ENCODE data around the gene STX1B. TPM values are rescaled to one million over a fixed set of nuclear protein-coding genes. Genes with fewer than 3 reads are reported as not detected.

The STX1B gene
- total RNA-seq, 1 experiment from 2014 or later = 0.05 TPM

DNA sequence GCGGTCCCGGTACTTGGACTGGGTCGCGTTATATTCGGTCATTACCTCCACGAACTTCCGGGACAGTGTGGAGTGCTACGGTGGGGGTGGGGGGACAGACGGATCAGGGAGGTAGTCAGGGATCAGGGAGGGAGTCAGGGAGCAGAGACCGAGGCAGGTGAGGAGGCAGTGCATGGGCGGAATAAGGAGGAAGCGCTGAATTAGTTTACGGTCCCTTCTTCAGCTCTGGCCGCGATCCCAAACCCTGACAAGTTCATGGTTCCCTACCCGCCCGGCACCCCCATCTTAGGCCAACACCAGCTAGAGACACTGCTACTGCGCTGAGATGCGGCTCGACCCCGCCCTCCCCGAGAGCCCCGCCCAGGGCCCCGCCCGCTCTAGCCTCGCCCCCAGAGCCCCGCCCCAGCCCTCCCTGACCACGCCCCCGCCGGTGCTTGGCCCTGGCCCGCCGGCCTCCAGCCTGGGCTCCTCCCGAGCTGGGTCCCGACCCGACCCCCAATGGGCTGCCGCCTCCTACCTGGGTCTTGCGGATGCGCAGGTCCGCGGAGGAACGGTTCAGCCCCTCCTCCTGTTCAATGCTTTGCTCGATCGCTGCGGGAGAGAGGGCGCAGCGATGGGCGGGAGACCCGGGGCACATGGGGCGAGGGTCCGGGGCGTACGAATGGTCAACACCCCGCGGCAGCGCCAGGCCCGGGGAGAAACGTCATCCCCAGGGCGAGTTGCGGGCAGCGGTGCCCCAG, 13.3 kb downstream of the STX1B start:
- Histone ChIP-seq H3K27ac (peak overlapping the region; percentile 77), H3K4me1 (replicated peaks) (peaks cover 23% of the 10 kb centered on the region), H3K27me3 (replicated peaks) (no peaks in the 10 kb centered on the region), H3K9me3 (replicated peaks) (no peaks in the 10 kb centered on the region), H3K36me3 (no peaks in the 10 kb centered on the region), H3K4me3 (peak overlapping the region; percentile 44)
- peak; percentile 76 to 86 for DNase-seq (ENCODE audit: low read depth in 1 of 2, low spot score in 2 of 2)

DNA sequence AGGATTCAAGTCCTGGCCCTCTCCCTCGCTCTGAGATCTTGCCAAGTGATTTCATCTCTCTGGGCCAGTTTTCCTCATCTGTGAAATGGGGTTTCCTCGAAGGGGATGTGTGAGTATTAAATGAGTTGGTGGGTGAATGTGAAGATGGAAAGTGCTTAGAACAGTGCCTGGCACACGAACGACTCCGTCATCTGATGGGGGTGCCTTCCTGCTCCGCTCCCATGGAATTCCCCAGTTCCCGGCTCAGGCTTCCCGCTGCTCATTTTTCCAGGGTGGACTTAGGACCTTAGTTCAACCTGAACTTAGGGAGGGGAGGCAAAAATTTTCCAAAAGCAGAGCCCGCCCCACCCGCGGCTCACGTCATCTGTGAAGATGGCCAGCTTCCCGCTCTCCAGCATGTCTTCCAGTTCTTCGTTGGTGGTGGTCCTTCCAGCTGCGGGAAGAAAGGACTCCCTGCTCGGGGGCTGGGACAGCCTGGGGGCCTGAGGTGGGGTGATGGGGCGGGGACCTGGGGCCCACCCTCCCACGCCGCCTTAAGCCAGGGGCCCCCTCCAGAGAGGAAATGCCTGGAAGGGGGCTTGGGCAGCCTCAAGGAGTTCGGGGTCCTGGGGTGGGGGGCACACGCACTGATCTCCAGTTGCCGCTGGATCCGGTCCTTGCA, 14.0 kb downstream of the STX1B start:
- H3K4me3 ChIP-seq = peak overlapping the region; percentile 44
- peak; percentile 30 to 47 for DNase-seq (ENCODE audit: low read depth in 1 of 2, low spot score in 2 of 2)
- H3K9me3 ChIP-seq (replicated peaks) = no peaks in the 10 kb centered on the region
- H3K36me3 ChIP-seq = no peaks in the 10 kb centered on the region
- peaks cover 23% of the 10 kb centered on the region for H3K4me1 ChIP-seq (replicated peaks)
- no peaks in the 10 kb centered on the region for H3K27me3 ChIP-seq (replicated peaks)
- peak overlapping the region; percentile 69 for H3K27ac ChIP-seq

DNA sequence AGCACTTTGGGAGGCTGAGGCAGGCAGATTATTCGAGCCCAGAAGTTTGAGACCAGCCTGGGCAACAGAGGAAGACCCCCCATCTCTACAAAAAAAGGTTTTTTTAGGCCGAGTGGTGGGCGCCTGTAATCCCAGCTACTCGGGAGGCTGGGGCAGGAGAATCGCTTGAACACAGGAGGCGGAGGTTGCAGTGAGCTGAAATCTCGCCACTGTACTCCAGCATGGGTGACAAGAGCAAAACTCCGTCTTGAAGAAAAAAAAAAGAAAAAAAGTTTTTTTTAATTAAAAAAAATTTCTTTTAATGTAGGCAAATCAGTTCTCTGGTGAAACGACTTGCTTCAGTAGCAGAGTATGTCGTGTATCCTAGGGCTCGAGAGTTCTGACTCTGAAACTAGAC, 14.5 kb downstream of the STX1B start:
- Histone ChIP-seq H3K36me3 (no peaks in the 10 kb centered on the region), H3K27me3 (replicated peaks) (no peaks in the 10 kb centered on the region), H3K9me3 (replicated peaks) (no peaks in the 10 kb centered on the region), H3K27ac (no peak overlapping the region), H3K4me3 (peak overlapping the region; percentile 44; the same call in 1 of the 2 replicates), H3K4me1 (replicated peaks) (peaks cover 23% of the 10 kb centered on the region)
- no peak for DNase-seq (ENCODE audit: low read depth in 1 of 2, low spot score in 2 of 2)

DNA sequence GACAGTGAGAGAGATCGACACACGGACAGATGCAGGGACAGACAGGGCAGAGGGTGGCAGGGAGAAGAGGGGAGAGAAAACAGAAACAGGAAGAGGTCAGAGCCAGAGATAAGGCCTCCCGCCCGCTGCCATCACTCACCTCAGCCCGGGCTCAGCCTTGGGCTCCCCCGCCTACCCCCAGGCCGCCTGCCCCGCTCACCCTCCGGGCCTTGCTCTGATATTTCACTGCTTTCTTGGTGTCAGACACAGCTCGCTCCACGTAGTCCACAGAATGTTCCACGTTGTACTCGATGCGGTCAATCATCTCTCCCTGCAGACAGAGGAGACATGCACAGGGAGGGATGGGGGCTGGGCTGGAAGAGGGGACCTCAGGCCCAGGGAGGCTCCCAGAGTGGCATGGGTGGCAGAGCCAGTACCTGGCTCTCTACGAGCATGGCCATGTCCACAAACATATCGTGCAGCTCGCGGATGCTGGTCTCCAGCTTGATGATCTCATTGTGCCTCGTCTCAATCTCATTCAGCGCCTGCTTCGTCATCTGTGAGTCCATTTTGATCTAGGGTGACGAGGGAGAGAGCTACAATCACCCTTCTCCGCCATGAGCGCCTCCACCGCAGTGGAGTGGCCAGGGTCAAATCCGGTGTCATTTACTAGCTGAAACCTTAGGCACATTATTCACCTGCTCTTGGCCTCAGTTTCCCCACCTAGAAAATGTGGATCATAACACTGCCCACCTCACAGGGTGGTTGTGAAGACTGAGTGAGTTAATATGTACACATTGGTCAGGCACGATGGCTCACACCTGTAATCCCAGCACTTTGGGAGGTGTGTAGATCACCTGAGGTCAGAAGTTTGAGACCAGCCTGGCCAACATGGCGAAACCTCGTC, 17.3 kb downstream of the STX1B start:
- Histone ChIP-seq H3K4me1 (replicated peaks) (peaks cover 18% of the 10 kb centered on the region), H3K36me3 (no peaks in the 10 kb centered on the region), H3K27ac (no peak overlapping the region), H3K27me3 (replicated peaks) (no peaks in the 10 kb centered on the region), H3K9me3 (replicated peaks) (no peaks in the 10 kb centered on the region), H3K4me3 (no peak overlapping the region)
- peak in 1 of 2 experiments; percentile 39 for DNase-seq (ENCODE audit: low read depth in 1 of 2, low spot score in 2 of 2)

DNA sequence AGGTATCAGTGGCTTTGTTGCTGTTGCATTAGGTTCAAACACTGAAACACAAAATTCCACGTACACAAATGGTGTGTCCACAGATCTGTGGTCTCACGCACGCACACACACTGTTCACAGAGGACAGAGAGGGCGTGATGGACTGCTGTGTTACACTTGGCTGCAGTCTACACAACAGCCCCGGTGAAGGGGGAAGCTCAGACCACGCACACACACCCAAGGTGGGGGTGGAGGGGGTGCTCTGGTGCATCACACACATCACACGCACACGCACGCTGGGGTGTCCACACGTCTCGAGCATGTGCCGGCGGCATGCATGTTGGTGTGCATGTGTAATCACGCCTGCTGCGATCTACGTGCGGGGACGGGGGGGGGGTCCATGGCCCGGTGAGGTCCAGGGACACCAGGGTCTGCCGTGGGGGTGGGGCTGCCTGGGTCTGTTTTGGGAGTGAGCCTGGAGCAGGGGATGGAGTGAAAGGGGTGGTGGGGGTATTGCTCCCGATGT, 18.1 kb downstream of the STX1B start:
- H3K4me1 ChIP-seq (replicated peaks) = peaks cover 9% of the 10 kb centered on the region
- DNase-seq (ENCODE audit: low read depth in 1 of 2, low spot score in 2 of 2) = no peak
- no peaks in the 10 kb centered on the region for H3K27me3 ChIP-seq (replicated peaks)
- H3K4me3 ChIP-seq = no peak overlapping the region
- no peaks in the 10 kb centered on the region for H3K36me3 ChIP-seq
- no peak overlapping the region for H3K27ac ChIP-seq
- H3K9me3 ChIP-seq (replicated peaks) = no peaks in the 10 kb centered on the region

DNA sequence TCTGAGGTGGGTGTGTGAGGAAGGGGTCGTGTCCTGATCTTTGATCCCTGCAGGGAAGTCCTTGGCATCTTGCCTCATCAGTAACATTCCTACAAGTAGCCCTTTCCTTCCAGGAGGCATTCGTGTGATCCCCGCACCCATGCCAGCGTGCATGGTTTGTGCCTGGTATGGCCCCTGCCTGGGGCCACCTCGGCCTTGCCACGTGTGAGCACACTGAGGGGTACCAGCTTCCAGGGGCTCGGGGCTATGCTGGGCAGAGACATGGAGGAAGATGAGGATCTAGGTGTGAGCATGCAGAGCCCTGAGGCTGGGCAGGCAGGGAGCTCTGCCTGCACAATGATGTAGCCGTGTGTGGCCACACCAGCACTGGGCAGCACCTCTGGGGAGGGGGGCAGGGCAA, 19.4 kb downstream of the STX1B start:
- H3K27me3 ChIP-seq (replicated peaks) = no peaks in the 10 kb centered on the region
- no peaks in the 10 kb centered on the region for H3K4me1 ChIP-seq (replicated peaks)
- H3K36me3 ChIP-seq = no peaks in the 10 kb centered on the region
- H3K27ac ChIP-seq = no peak overlapping the region
- no peak overlapping the region for H3K4me3 ChIP-seq
- H3K9me3 ChIP-seq (replicated peaks) = no peaks in the 10 kb centered on the region
- DNase-seq (ENCODE audit: low read depth in 1 of 2, low spot score in 2 of 2) = no peak

DNA sequence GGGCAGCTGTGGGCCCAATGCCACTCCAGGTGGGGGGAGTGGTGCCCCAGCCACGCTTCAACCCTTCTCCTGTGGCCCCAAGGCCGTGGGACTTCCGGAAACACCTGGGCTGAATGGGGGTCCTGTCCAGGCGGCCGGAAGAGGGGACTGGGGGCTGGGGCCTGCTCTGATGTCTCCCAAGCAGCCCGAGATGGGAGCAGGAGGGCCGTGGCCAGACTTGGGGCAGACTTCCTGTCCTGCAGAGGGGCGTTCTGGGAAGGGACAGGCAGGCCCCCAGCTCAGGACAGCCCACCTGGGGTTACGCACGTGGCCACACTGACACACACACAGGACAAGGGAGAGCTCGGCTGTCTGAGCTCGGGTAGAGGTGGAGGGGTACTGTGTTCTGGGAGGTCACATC, 20.3 kb downstream of the STX1B start:
- peaks cover 2% of the 10 kb centered on the region; the same call in 1 of the 2 replicates for H3K36me3 ChIP-seq
- H3K27me3 ChIP-seq (replicated peaks) = no peaks in the 10 kb centered on the region
- no peaks in the 10 kb centered on the region for H3K9me3 ChIP-seq (replicated peaks)
- no peak overlapping the region for H3K27ac ChIP-seq
- H3K4me1 ChIP-seq (replicated peaks) = peaks cover 3% of the 10 kb centered on the region
- DNase-seq (ENCODE audit: low read depth in 1 of 2, low spot score in 2 of 2) = no peak
- H3K4me3 ChIP-seq = no peak overlapping the region

DNA sequence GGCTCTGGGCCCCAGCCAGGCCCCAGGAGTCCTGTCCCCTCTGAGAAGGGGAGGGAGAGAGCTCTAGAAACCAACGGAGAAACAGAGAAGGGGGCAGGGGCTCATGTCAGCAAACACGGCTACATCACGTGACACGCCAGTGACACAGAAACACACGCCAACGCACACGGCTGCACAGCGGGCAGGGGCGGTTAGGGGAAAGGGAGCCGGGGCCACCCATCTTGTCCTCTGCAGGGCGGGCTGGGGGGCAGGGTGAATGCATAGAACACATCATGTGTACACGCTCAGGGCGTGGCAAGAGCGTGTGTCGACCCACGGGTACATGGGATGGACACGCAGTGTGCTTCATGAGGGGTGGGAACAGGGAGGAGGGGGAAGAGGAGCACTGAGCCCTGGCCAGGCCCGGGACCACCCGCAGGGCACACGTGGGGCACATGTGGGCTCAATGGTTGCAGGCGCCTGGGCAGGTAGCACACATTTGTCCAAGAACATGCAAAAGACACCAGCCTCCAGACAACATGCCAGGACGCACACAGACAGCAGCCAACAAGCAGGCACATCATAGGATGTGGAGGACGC, 20.9 kb downstream of the STX1B start:
- H3K9me3 ChIP-seq (replicated peaks) = no peaks in the 10 kb centered on the region
- H3K27ac ChIP-seq = no peak overlapping the region
- H3K36me3 ChIP-seq = peaks cover 6% of the 10 kb centered on the region
- DNase-seq (ENCODE audit: low read depth in 1 of 2, low spot score in 2 of 2) = no peak
- H3K27me3 ChIP-seq (replicated peaks) = no peaks in the 10 kb centered on the region
- H3K4me1 ChIP-seq (replicated peaks) = peaks cover 5% of the 10 kb centered on the region
- no peak overlapping the region for H3K4me3 ChIP-seq

DNA sequence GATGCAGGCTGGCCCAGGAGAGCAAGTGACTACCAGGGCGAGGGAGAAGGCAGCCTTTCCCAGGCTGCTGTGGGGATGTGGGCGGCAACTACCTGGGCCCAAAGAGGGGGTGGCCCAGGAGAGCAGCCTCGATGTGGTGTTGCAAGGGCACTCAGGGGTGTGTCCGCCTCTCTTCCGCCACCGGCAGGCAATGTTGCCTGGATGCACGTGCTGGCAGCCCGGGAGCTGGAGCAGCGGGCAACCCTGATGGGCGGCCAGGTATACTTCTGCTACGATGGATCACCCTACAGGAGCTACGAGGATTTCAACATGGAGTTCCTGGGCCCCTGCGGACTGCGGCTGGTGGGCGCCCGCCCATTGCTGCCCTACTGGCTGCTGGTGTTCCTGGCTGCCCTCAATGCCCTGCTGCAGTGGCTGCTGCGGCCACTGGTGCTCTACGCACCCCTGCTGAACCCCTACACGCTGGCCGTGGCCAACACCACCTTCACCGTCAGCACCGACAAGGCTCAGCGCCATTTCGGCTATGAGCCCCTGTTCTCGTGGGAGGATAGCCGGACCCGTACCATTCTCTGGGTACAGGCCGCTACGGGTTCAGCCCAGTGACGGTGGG, 22.8 kb downstream of the STX1B start:
- no peak overlapping the region for H3K4me3 ChIP-seq
- peaks cover 23% of the 10 kb centered on the region for H3K36me3 ChIP-seq
- no peak for DNase-seq (ENCODE audit: low read depth in 1 of 2, low spot score in 2 of 2)
- peaks cover 5% of the 10 kb centered on the region for H3K4me1 ChIP-seq (replicated peaks)
- H3K27ac ChIP-seq = no peak overlapping the region
- H3K27me3 ChIP-seq (replicated peaks) = no peaks in the 10 kb centered on the region
- no peaks in the 10 kb centered on the region for H3K9me3 ChIP-seq (replicated peaks)

DNA sequence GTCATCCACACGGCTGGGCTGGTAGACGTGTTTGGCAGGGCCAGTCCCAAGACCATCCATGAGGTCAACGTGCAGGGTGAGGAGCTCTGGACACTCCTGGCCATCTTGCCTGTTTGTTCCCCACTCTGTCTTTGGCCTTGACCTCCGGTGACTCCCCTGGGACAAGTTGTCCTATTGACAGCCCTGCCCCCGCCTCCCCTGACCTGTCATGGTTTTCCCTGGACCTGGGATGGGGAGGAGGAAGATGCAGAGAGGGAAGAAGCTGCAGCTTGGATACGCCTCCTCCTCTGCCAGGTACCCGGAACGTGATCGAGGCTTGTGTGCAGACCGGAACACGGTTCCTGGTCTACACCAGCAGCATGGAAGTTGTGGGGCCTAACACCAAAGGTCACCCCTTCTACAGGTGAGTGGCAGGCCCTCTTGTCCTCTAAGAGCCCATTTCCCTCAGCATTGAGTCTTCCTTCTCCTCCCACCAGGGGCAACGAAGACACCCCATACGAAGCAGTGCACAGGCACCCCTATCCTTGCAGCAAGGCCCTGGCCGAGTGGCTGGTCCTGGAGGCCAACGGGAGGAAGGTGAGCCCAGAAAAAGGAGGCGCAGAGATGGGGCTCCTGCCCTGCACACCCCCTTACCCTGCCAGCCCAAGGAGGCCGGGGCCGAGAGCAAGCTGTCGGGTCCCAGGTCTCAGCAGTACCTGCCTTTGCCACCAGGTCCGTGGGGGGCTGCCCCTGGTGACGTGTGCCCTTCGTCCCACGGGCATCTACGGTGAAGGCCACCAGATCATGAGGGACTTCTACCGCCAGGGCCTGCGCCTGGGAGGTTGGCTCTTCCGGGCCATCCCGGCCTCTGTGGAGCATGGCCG, 24.1 kb downstream of the STX1B start:
- Histone ChIP-seq H3K27me3 (replicated peaks) (no peaks in the 10 kb centered on the region), H3K36me3 (peaks cover 34% of the 10 kb centered on the region), H3K27ac (no peak overlapping the region), H3K4me3 (no peak overlapping the region), H3K4me1 (replicated peaks) (peaks cover 5% of the 10 kb centered on the region), H3K9me3 (replicated peaks) (no peaks in the 10 kb centered on the region)
- no peak for DNase-seq (ENCODE audit: low read depth in 1 of 2, low spot score in 2 of 2)

DNA sequence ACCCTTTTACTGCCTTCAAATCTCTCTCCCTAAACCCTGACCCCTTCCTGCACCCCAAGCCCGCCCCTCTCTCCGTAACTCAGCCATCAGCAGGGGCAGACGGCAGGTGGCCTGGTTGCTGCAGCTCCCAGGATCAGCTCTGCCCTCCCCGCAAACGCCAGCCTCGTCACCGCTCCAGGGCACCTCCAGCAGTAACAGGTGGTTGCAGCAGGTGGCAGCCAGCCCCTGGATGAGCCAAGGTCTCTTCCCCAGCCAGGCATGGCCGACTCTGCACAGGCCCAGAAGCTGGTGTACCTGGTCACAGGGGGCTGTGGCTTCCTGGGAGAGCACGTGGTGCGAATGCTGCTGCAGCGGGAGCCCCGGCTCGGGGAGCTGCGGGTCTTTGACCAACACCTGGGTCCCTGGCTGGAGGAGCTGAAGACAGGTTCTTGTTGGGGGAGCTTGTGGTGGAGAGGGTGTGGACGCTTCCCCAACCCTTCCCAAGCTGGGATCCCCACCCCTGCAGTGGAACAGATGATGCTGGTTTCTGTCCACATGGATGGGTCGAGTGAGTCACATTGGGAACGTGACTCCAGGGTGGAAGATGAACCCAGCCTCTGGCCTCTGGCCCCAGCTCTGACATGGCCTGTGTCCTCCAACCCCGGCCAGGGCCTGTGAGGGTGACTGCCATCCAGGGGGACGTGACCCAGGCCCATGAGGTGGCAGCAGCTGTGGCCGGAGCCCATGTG, 24.9 kb downstream of the STX1B start:
- Histone ChIP-seq H3K27me3 (replicated peaks) (no peaks in the 10 kb centered on the region), H3K4me1 (replicated peaks) (peaks cover 5% of the 10 kb centered on the region), H3K27ac (no peak overlapping the region), H3K36me3 (peaks cover 42% of the 10 kb centered on the region), H3K9me3 (replicated peaks) (no peaks in the 10 kb centered on the region), H3K4me3 (no peak overlapping the region)
- DNase-seq (ENCODE audit: low read depth in 1 of 2, low spot score in 2 of 2) = no peak
